ENCODE results near the gene TBL1X.

Gene TBL1X

DNA sequence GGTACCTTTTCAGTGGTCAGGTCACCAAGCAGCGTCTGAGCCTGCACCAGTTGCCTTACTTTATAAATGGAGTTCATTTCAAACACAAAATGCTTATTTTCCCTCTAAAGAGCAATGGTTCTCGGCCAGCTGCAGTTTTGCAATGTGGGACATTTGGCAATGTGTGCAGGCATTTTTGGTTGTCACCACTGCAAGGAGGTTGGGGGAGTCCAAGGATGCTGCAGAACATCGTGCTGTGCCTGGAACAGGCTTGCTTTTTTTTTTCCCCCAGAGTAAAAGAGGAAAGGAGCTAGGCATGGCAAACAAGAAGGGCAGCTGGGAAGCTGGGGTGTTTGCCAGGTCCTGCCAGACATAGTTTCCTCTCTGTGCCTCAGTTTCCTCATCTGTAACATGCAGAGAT lies 185.2 kb downstream of the TBL1X start:
- Histone ChIP-seq H3K27me3 (ENCODE audit: low read depth, low read length) (no peaks in the 10 kb centered on the region), H3K9ac (ENCODE audit: low read length) (no peak overlapping the region), H3K4me1 (ENCODE audit: low read length) (no peaks in the 10 kb centered on the region), H3K9me3 (ENCODE audit: insufficient read depth, low read length) (no peaks in the 10 kb centered on the region), H3K27ac (ENCODE audit: low read length) (no peak overlapping the region), H2AFZ (ENCODE audit: low read depth, low read length) (no peak overlapping the region), H3K4me3 (ENCODE audit: low read length) (no peak overlapping the region), H3K79me2 (ENCODE audit: low read length) (no peaks in the 10 kb centered on the region), H3K36me3 (replicated peaks; ENCODE audit: low read depth, low read length) (no peaks in the 10 kb centered on the region), H3K4me2 (ENCODE audit: low read length) (no peak overlapping the region), H4K20me1 (ENCODE audit: insufficient read depth, low read length) (no peaks in the 10 kb centered on the region)
- no peak for TF ChIP-seq EZH2phosphoT487 (IDR thresholded peaks at IDR 0.05; ENCODE audit: low read depth)
- TF ChIP-seq, protein P1, sequence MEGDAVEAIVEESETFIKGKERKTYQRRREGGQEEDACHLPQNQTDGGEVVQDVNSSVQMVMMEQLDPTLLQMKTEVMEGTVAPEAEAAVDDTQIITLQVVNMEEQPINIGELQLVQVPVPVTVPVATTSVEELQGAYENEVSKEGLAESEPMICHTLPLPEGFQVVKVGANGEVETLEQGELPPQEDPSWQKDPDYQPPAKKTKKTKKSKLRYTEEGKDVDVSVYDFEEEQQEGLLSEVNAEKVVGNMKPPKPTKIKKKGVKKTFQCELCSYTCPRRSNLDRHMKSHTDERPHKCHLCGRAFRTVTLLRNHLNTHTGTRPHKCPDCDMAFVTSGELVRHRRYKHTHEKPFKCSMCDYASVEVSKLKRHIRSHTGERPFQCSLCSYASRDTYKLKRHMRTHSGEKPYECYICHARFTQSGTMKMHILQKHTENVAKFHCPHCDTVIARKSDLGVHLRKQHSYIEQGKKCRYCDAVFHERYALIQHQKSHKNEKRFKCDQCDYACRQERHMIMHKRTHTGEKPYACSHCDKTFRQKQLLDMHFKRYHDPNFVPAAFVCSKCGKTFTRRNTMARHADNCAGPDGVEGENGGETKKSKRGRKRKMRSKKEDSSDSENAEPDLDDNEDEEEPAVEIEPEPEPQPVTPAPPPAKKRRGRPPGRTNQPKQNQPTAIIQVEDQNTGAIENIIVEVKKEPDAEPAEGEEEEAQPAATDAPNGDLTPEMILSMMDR (IDR thresholded peaks at IDR 0.05; ENCODE audit: low read depth, low read length), result no peak

DNA sequence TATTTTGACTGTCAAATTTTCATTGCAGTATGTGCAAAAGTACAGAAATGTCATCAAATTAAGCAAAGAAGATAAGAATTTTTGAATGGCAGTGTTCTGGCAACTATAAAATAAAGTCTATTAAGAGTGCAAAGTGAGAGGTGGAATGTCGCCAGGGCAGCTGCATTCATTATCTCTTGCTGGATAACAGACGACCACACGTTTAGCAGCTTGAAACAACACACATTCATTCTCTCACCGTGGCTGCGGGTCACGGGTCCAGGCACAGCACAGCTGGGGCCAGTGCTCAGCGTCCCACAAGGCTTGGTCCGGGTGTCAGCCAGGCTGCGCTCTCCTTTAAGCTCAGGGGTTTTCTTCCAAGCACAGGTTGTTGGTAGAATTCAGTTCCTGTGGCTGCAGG lies 186.9 kb downstream of the TBL1X start:
- H4K20me1 ChIP-seq (ENCODE audit: insufficient read depth, low read length), result no peaks in the 10 kb centered on the region
- H3K27me3 ChIP-seq (ENCODE audit: low read depth, low read length), result no peaks in the 10 kb centered on the region
- no peaks in the 10 kb centered on the region for H3K9me3 ChIP-seq (ENCODE audit: insufficient read depth, low read length)
- no peaks in the 10 kb centered on the region for H3K79me2 ChIP-seq (ENCODE audit: low read length)
- no peaks in the 10 kb centered on the region for H3K4me1 ChIP-seq (ENCODE audit: low read length)
- no peaks in the 10 kb centered on the region for H3K36me3 ChIP-seq (replicated peaks; ENCODE audit: low read depth, low read length)
- H3K4me2 ChIP-seq (ENCODE audit: low read length), result no peak overlapping the region
- TF ChIP-seq, protein P1 (IDR thresholded peaks at IDR 0.05; ENCODE audit: low read depth, low read length), result no peak
- no peak for TF ChIP-seq EZH2phosphoT487 (IDR thresholded peaks at IDR 0.05; ENCODE audit: low read depth)
- H3K9ac ChIP-seq (ENCODE audit: low read length), result no peak overlapping the region
- H3K27ac ChIP-seq (ENCODE audit: low read length), result no peak overlapping the region
- H2AFZ ChIP-seq (ENCODE audit: low read depth, low read length), result no peak overlapping the region
- no peak overlapping the region for H3K4me3 ChIP-seq (ENCODE audit: low read length)

DNA sequence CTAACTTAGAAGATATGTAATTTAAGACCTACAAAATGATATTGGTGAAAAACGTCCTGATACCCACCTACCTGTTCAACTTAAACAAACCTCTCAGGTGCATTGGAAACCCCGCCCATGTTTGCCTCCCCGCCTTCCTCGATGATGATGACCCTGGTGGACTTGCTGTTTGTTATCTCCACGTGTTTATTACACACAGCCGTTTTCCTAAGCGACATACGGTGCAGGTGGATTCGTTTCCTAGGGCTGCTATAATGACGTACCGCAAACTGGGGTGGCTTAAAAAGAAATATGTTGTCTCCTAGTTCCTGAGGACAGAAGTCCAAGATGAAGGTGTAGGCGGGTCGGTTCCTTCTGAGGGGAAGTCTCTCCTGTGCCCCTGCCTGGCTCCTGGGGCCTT lies 190.1 kb downstream of the TBL1X start:
- Histone ChIP-seq H3K9ac (ENCODE audit: low read length) (no peak overlapping the region), H3K4me1 (ENCODE audit: low read length) (peaks cover 12% of the 10 kb centered on the region), H3K27ac (ENCODE audit: low read length) (no peak overlapping the region), H4K20me1 (ENCODE audit: insufficient read depth, low read length) (no peaks in the 10 kb centered on the region), H3K9me3 (ENCODE audit: insufficient read depth, low read length) (no peaks in the 10 kb centered on the region), H2AFZ (ENCODE audit: low read depth, low read length) (no peak overlapping the region), H3K4me3 (ENCODE audit: low read length) (no peak overlapping the region), H3K4me2 (ENCODE audit: low read length) (no peak overlapping the region), H3K36me3 (replicated peaks; ENCODE audit: low read depth, low read length) (peaks cover 12% of the 10 kb centered on the region), H3K79me2 (ENCODE audit: low read length) (no peaks in the 10 kb centered on the region), H3K27me3 (ENCODE audit: low read depth, low read length) (no peaks in the 10 kb centered on the region)
- TF ChIP-seq, protein P1 (IDR thresholded peaks at IDR 0.05; ENCODE audit: low read depth, low read length), result no peak
- no peak for TF ChIP-seq EZH2phosphoT487 (IDR thresholded peaks at IDR 0.05; ENCODE audit: low read depth)

DNA sequence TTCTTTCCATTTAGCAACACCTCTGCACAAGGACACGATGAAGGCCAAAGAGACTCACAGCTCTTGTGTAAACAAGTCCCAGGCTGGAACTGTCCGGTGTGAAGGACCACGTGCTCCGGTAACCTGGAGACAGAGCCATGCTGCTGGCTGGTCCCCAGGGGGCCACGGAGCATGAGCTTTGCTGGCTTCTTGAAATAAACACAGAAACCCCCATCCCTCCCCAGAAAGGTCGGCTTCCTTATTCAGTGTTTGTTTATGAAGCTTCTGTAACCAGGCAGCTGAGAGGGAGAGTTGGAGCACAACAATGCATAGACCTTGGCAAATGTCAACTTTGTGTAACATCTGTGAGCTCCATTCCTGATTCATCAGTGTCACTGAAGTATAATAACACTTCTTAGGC lies 191.4 kb downstream of the TBL1X start:
- no peaks in the 10 kb centered on the region for H3K9me3 ChIP-seq (ENCODE audit: insufficient read depth, low read length)
- H3K9ac ChIP-seq (ENCODE audit: low read length), result no peak overlapping the region
- peaks cover 12% of the 10 kb centered on the region for H3K4me1 ChIP-seq (ENCODE audit: low read length)
- H4K20me1 ChIP-seq (ENCODE audit: insufficient read depth, low read length), result no peaks in the 10 kb centered on the region
- TF ChIP-seq, protein P1 (IDR thresholded peaks at IDR 0.05; ENCODE audit: low read depth, low read length), result no peak
- TF ChIP-seq EZH2phosphoT487 (IDR thresholded peaks at IDR 0.05; ENCODE audit: low read depth), result no peak
- no peak overlapping the region for H3K27ac ChIP-seq (ENCODE audit: low read length)
- no peak overlapping the region for H3K4me2 ChIP-seq (ENCODE audit: low read length)
- H3K36me3 ChIP-seq (replicated peaks; ENCODE audit: low read depth, low read length), result peaks cover 17% of the 10 kb centered on the region
- H3K27me3 ChIP-seq (ENCODE audit: low read depth, low read length), result no peaks in the 10 kb centered on the region
- no peaks in the 10 kb centered on the region for H3K79me2 ChIP-seq (ENCODE audit: low read length)
- no peak overlapping the region for H3K4me3 ChIP-seq (ENCODE audit: low read length)
- no peak overlapping the region for H2AFZ ChIP-seq (ENCODE audit: low read depth, low read length)
